Adipose tissue (tissue), 3 donors: ENCODE data around the gene IL36A. TPM values are rescaled to one million over a fixed set of nuclear protein-coding genes. Genes with fewer than 3 reads are reported as not detected.

Source experiments
- H3K27ac ChIP-seq: one replicate; pipeline ENCODE4 v1.5.1; 2013; ENCODE audit warnings: low read depth, low read length
- WGBS, 3 donors: extraction: QIAGEN DNeasy Blood & Tissue Kit; methylation state at CpG; one replicate each; pipeline ENCODE4 v1.1.7; 2013; 5-methylcytosine and 5-hydroxymethylcytosine counted together
- polyA plus RNA-seq, 3 donors: library from polyadenylated mRNA; stranded (reverse); fragments of 200-250 nt; gene quantifications; one replicate each; pipeline ENCODE4 v1.2.3, GENCODE V29; 2013
- donor health status: healthy with polysubstance abuse.
- donor health status: Bipolar disorder and iron deficiency.
- donor health status: healthy.

Gene IL36A
- polyA plus RNA-seq, 3 donors, result 0.45 TPM; not detected in 2

DNA sequence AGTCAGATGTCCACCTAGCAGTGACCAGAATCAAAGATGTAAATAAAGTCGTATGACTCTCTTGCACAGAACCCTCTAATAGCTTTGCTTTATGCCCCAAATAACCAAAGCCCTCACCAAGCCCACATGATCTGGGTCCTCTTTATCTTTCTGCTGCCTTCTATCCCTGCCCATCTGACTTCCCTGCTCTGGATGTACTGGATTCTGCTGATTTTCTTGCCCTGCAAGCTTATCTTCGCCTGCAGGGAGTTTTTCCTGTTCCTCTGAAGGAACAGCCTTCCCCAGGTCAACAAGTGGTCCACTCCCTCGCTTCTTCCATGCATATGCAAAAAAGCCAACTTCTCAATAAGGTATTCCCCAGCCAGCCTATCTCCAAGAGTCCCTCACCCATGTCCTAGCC, 28.8 kb downstream of the IL36A start:
- WGBS, 3 donors, result 80 to 88% (median 82%) methylated on average over 3 of the region's 3 CpGs
- no peak overlapping the region for H3K27ac ChIP-seq

DNA sequence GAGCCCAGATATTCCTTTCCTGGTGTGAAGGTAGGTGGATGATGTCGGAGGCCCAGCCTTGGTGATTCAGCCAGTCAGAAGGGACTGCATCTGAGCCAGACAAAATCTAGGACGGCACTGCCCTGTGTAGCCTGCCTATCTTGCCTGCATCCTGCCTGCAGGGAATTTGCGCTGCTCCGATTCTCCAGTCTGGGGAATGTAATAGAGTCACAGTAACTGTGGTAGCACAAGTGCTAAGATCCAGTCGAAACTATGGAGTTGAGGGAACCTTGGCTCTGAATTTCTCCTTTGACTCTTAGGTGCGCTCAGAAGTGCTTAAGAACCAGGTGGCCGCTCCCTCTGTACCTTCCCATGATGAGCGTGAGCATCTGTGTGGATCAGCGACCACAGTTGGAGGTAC, 31.5 kb downstream of the IL36A start:
- H3K27ac ChIP-seq, result no peak overlapping the region
- 92 to 93% (median 93%) methylated on average over 9 of the region's 9 CpGs for WGBS, 3 donors

DNA sequence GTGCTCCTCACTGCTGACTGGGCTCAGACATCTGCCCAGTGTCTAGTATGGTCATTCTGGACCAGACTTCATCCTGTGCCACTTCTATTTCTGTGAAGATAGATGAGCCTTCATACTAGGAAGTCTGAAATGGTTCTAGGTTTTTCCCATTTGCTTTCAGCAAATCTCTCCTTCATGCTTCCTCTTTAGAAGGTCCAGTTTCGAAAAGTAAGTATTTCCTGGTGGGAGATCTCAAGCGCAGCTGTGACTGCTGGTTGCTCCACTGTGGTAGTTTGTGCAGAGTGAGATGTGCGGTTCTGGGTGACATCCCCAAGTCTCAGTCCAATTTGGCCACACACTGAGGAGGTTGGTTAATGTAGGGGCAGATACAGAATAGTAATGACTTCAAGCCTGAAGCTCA, 33.0 kb downstream of the IL36A start:
- WGBS, 3 donors, result 69 to 97% (median 77%) methylated on average over 3 of the region's 3 CpGs
- no peak overlapping the region for H3K27ac ChIP-seq

DNA sequence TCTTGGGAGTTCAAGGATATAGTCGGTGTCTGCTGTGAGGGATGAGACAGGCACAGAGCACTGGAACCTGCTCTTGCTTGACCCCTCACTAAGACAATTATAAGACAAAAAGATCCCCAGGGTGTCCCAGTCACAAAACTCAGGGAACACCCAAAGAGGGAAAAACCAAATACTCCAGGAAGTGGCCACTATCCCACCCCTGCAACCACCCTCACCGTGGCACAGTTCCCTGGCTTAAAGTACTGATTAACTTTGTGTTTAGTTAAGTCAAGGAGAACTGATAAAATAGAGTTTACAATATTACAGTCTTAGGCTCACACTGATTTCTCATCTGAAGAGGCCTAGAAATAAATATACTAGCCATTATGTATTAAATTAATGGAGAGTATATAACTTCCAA, 33.9 kb downstream of the IL36A start:
- no peak overlapping the region for H3K27ac ChIP-seq
- WGBS, 3 donors, result 51 to 86% (median 86%) methylated on average over 2 of the region's 2 CpGs

DNA sequence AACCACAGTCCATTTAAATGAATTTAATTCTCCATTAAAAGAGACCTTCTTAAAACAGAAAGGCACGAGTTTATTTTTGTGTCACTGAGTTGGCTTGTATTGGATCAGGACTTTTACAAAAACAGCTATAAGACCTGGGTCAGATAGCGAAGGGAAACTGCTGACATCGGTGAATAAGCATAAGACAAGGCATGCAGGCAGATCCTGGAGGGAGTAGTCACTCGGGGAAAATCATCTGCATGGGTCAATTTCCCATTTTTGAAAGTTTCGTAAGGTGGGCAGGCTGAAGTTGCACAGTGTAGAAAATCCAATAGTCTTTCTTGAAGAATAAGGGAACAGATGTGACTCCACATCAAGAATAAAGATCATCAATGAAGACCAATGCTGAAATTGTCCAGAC, 34.5 kb downstream of the IL36A start:
- whole genome bisulfite sequencing, 3 donors, result 39 to 57% (median 54%) methylated on average over 5 of the region's 5 CpGs
- no peak overlapping the region for H3K27ac ChIP-seq

DNA sequence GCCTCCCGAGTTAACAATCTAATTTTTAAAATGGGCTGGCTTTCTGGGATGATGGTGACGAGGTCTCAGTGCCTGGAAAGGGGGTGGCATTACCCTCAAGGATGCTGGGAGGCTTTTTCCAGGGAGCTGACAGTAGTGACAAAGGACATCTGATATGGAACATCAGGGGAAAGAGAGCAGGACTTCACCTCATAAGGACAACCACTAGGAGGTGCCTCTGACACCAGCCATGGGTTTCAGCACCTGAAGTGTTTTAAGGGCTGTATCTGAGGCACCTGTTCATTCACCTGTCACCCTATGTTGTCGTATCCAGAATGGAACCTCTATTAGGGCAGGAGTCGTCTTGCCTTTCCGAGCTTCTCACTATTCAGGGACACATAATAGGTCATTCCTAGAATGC, 36.6 kb downstream of the IL36A start:
- no peak overlapping the region for H3K27ac ChIP-seq
- WGBS, 3 donors, result 71 to 81% (median 74%) methylated on average over 5 of the region's 5 CpGs

DNA sequence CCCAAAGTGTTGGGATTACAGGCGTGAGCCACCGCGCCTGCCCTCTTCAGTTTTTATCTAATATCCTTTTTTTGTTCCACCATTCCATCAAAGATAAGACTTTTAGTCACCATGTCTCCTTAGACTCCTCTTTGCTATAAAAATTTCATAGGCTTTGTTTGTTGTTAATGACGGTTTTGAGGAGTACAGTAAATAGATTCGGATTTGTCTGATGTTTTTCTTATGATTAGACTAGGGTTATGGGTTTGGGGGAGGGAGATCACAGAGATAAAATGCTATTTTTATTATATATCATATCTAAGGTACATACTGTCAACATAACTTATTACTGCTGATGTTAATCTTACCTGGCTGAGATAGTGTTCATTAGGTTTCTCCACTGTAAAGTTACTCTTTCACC, 41.2 kb downstream of the IL36A start:
- WGBS, 3 donors, result 90 to 93% (median 92%) methylated on average over 5 of the region's 5 CpGs
- H3K27ac ChIP-seq, result no peak overlapping the region

DNA sequence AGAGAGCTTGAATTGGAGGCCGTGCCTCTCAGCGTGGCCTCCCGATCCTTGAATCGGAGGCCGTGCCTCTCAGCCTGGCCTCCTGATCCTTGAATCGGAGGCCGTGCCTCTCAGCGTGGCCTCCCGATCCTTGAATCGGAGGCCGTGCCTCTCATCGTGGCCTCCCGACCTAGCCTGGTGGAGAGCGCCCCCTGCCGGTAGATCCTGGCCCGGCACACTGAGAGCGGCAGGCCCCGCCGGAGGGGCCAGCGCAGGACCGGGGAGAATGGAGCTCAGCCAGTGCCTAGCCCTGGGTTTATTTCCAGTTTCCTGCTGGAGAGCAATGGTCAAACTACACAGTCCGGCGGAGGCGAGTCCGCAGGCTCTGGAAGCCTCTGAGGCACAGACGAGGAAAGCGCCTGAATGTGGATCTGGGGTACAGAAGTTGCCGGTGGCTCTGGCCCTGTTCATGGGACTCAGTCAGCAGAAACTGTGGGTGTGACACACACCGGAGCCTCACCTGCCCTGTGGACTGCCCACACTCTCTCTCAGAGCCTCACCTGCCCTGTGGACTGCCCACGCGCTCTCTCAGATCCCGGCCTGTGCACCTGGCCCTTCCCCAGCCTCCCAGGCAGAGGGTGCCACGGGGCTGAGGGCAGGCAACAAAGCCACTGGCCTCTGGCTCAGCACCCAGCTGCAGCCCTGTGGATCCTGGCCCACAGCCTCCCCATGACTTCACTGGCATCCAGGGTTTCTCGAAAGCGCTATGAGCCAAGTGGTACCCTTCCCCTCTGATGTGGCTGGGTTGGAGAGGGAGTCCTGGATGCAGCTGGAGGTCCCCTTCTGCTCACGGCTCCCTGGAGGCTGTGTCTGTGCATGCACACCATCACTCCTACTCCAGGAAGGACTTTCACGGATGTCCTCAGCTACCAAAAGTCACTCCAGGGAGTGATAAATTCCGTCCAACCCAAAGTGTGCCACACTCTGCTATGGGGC, 45.9 kb downstream of the IL36A start:
- no peak overlapping the region for H3K27ac ChIP-seq
- WGBS, 3 donors, result 93 to 95% (median 94%) methylated on average over 38 of the region's 38 CpGs

DNA sequence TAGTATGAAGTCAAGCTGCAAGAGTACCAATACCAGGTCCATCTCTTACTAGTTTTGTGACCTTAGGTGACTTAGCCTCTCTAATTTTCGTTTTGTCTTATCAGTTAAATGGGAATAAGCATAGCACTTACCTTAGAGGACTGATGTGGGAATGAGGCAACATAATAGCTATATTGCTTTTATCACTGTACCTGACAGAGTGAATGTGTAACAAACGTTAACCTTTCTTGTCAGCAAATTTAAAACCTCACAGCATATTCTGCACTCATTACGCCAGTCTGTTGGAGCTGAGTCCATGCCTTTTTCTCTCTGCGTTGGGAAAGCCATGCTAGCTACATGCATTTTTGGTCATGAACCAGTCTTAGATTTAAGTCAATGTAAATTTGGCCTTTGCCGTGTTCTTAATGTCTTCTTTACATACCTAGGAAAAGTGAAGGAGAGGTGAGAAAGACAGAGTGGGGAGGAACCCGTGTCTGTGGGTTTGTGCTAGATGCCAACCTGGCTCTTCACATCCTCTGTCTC, 47.2 kb downstream of the IL36A start, which contains the start of gene IL36B:
Gene IL36B (minus strand): TSS at position 472 of the 522 bp plus-strand sequence.
- 68 to 75% (median 68%) methylated on average over 6 of the region's 6 CpGs for WGBS, 3 donors
- no peak within 1 kb of the TSS for H3K27ac ChIP-seq

DNA sequence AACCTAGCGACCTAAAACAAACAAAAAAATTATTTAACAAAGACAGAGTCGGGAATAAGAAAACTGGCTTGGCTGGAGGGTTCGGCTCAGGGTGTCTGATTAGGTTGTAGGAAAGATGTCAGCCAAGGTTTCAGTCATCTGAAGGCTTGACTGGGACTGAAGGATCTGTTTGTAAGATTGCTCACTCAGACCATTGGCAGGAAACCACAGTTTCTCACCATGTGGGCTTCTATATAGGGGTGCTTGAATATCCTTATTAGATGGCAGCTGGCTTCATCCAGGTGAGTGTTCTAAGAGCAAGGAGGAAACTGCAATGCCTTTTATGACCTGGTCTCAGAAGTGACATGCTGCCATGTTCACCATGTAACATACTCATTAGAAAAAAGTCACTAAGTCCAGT, 48.4 kb downstream of the IL36A start:
- H3K27ac ChIP-seq, result no peak overlapping the region
- 54 to 84% (median 82%) methylated on average over 3 of the region's 3 CpGs for WGBS, 3 donors

DNA sequence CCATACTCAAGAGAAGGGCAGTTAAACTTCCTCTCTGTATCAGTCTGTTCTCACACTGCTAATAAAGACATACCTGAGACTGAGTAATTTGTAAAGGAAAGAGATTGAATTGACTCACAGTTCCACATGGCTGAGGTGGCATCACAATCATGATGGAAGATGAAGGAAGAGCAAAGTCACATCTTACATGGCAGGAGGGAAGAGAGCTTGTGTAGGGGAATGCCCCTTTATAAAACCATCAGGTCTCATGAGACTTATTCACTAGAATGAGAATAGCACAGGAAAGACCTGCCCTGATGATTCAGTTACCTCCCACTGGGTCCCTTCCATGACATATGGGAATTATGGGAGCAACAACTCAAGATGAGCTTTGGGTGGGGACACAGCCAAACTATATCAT, 48.8 kb downstream of the IL36A start:
- H3K27ac ChIP-seq, result no peak overlapping the region

DNA sequence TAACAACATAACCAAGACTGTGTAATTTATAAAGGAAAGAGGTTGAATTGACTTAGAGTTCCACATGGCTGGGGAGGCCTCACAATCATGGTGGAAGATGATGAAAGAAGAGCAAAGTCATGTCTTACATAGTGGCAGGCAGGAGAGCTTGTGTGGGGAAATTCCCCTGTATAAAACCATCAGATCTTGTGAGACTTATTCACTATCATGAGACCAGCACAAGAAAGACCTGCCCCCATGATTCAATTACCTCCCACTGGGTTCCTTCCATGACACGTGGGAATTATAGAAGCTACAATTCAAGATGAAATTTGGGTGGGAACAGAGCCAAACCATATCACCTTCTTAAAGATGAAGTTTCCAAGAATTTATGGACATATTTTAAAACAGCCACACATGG, 51.3 kb downstream of the IL36A start:
- WGBS, 3 donors, result 65 to 69% (median 65%) methylated on average over 1 of the region's 1 CpG
- H3K27ac ChIP-seq, result no peak overlapping the region

DNA sequence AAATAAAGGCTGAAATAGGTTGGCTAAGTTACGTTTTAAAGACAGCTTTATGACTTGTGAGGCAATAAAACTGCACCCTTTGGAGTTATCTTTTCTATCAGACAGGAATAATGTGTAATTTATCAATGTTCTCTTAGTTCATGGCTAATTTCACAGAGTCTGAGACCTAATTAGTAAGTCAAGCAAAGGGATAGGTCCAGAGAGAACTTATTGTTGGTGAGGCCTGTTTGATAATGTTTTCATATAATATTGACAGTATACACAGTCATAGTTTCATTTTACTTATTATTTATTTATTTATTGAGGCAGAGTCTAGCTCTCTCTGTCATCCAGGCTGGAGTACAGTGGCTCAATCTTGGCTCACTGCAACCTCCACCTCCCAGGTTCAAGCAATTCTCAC, 51.9 kb downstream of the IL36A start:
- H3K27ac ChIP-seq, result no peak overlapping the region
- WGBS, 3 donors, result 60 to 68% (median 68%) methylated on average over 1 of the region's 1 CpG

Other genes starting within 250 kb of the IL36A start
- gene CKAP2L, start 240.8 kb upstream of the IL36A start, polyA plus RNA-seq, result under 1 TPM in 2 of 3 donors, not detected in 1; 0.05 to 0.16 TPM
- gene IL1A, start 221.0 kb upstream of the IL36A start, polyA plus RNA-seq, result 1 to 10 TPM in 1 of 3 donors, not detected in 2; 1.2 TPM
- 10 to 100 TPM in 2 of 3 donors, 1 to 10 TPM in 1; 1.0 to 31.0 (median 17.8) TPM for gene IL1B, start 168.7 kb upstream of the IL36A start, polyA plus RNA-seq
- gene IL37, start 94.3 kb upstream of the IL36A start, polyA plus RNA-seq, result not detected
- not detected for gene IL36G, start 27.5 kb upstream of the IL36A start, polyA plus RNA-seq
- not detected for gene IL36B, start 47.4 kb downstream of the IL36A start, polyA plus RNA-seq
- gene IL36RN, start 53.7 kb downstream of the IL36A start, polyA plus RNA-seq, result under 1 TPM in 1 of 3 donors, not detected in 2; 0.01 TPM
- not detected for gene IL1F10, start 62.5 kb downstream of the IL36A start, polyA plus RNA-seq
- 10 to 100 TPM in 2 of 3 donors, under 1 TPM in 1; 0.86 to 21.7 (median 11.6) TPM for gene IL1RN, start 122.1 kb downstream of the IL36A start, polyA plus RNA-seq
- 10 to 100 TPM in 1 of 3 donors, 1 to 10 TPM in 2; 1.2 to 11.2 (median 5.9) TPM for gene PSD4, start 168.5 kb downstream of the IL36A start, polyA plus RNA-seq